GM20000 (cell line): ENCODE results near the gene FZD10.

ENCODE experiments used
- DNase-seq: peaks from one replicate; pipeline ENCODE4 v3.0.0; 2012; ENCODE audit warnings: low spot score
- CTCF ChIP-seq: IDR thresholded peaks from 2 replicates; pipeline ENCODE4 v1.5.1; 2012; ENCODE audit warnings: mild to moderate bottlenecking, control low read depth; ENCODE audit errors: extremely low read depth, missing control alignments

The FZD10 gene

GRCh38 chr12:130132831-130133511 lies 29.3 kb upstream of the FZD10 start:
- DNase-seq: no peak
- TF ChIP-seq CTCF: no peak

GRCh38 chr12:130133851-130134562 lies 28.3 kb upstream of the FZD10 start:
- no peak for DNase-seq
- no peak for TF ChIP-seq CTCF

GRCh38 chr12:130134563-130134915 lies 27.7 kb upstream of the FZD10 start:
- no peak for TF ChIP-seq CTCF

GRCh38 chr12:130136509-130137039 lies 25.7 kb upstream of the FZD10 start:
- DNase-seq: no peak
- no peak for TF ChIP-seq CTCF

More at GRCh38 chr12:130134563-130134915, 27.7 kb upstream of the FZD10 start:
- no peak for DNase-seq

- TF ChIP-seq CTCF: no peak
- no peak for DNase-seq
These were observed 24.9 kb upstream of the FZD10 start for GRCh38 chr12:130137040-130138018.

- no peak for TF ChIP-seq CTCF
- DNase-seq: no peak
These were observed 23.8 kb upstream of the FZD10 start for GRCh38 chr12:130138478-130138877.
